ENCODE measurements around the gene THAP11. TPM values are rescaled to one million over a fixed set of nuclear protein-coding genes. Genes with fewer than 3 reads are reported as not detected.
A peak's percentile ranks its signal among the peaks of the same experiment; 100 is the strongest.

Gene THAP11
- total RNA-seq, 1 experiment from 2014 or later: 33.3 TPM

GRCh38 chr16:67892899-67893742 is 51.0 kb downstream of the THAP11 start, which contains the start of gene PSKH1:
TSS of gene PSKH1 (plus strand) at chr16:67893254. CDS start at chr16:67908750, 15,496 bp downstream.
- DNase-seq (ENCODE audit: low read depth, low spot score): peak; percentile 95
- in situ Hi-C loops (cut with HindIII; ENCODE audit: low pct_unique_long_range_greater_than_20kb, low sequenced_read_pairs): no loop called here

Small RNA genes lying within 50 kb of the gene (small RNA-seq; reads per million reads assigned to genes)
- gene AC040162.2 (0 reads per million in 2 experiments), gene NRN1L (0 reads per million in 2 experiments)

Other genes with a start within 250 kb of the THAP11 start
- 0.16 and 0.40 TPM in 2 replicates for gene CARMIL2, start 197.2 kb upstream of the THAP11 start, total RNA-seq (2014; rRNA removed; shearing (Covaris generic))
- 17.4 and 18.3 TPM in 2 replicates for gene ACD, start 182.1 kb upstream of the THAP11 start, total RNA-seq (2014; rRNA removed; shearing (Covaris generic))
- gene PARD6A, start 181.4 kb upstream of the THAP11 start, total RNA-seq (2014; rRNA removed; shearing (Covaris generic)): 0.34 and 0.51 TPM in 2 replicates
- gene ENKD1, start 175.6 kb upstream of the THAP11 start, total RNA-seq (2014; rRNA removed; shearing (Covaris generic)): 6.4 and 9.1 TPM in 2 replicates
- 0.98 and 3.1 TPM in 2 replicates for gene C16orf86, start 175.5 kb upstream of the THAP11 start, total RNA-seq (2014; rRNA removed; shearing (Covaris generic))
- 10.5 and 13.4 TPM in 2 replicates for gene GFOD2, start 123.0 kb upstream of the THAP11 start, total RNA-seq (2014; rRNA removed; shearing (Covaris generic))
- gene RANBP10, start 35.8 kb upstream of the THAP11 start, total RNA-seq (2014; rRNA removed; shearing (Covaris generic)): 7.4 and 8.3 TPM in 2 replicates
- 0.26 and 0.35 TPM in 2 replicates for gene TSNAXIP1, start 35.4 kb upstream of the THAP11 start, total RNA-seq (2014; rRNA removed; shearing (Covaris generic))
- gene NUTF2, start 4.6 kb downstream of the THAP11 start, total RNA-seq (2014; rRNA removed; shearing (Covaris generic)): 67.0 and 76.6 TPM in 2 replicates
- 10.2 and 11.0 TPM in 2 replicates for gene CENPT, start 5.4 kb downstream of the THAP11 start, total RNA-seq (2014; rRNA removed; shearing (Covaris generic))
- 22.8 and 26.3 TPM in 2 replicates for gene EDC4, start 30.7 kb downstream of the THAP11 start, total RNA-seq (2014; rRNA removed; shearing (Covaris generic))
- not detected in 2 replicates for gene NRN1L, start 42.6 kb downstream of the THAP11 start, total RNA-seq (2014; rRNA removed; shearing (Covaris generic))
- gene PSKH1, start 50.9 kb downstream of the THAP11 start, total RNA-seq (2014; rRNA removed; shearing (Covaris generic)): 7.8 and 9.2 TPM in 2 replicates
- gene CTRL, start 89.5 kb downstream of the THAP11 start, total RNA-seq (2014; rRNA removed; shearing (Covaris generic)): 0.67 and 2.6 TPM in 2 replicates
- 22.4 and 24.0 TPM in 2 replicates for gene PSMB10, start 94.5 kb downstream of the THAP11 start, total RNA-seq (2014; rRNA removed; shearing (Covaris generic))
- gene LCAT, start 101.8 kb downstream of the THAP11 start, total RNA-seq (2014; rRNA removed; shearing (Covaris generic)): 0.63 and 1.8 TPM in 2 replicates
- gene SLC12A4, start 126.3 kb downstream of the THAP11 start, total RNA-seq (2014; rRNA removed; shearing (Covaris generic)): 10.3 and 14.3 TPM in 2 replicates
- gene DPEP3, start 138.2 kb downstream of the THAP11 start, total RNA-seq (2014; rRNA removed; shearing (Covaris generic)): not detected in 2 replicates
- not detected in 2 replicates for gene DPEP2, start 157.2 kb downstream of the THAP11 start, total RNA-seq (2014; rRNA removed; shearing (Covaris generic))
- gene DPEP2NB, start 173.6 kb downstream of the THAP11 start, total RNA-seq (2014; rRNA removed; shearing (Covaris generic)): not detected in 2 replicates
- gene DDX28, start 180.9 kb downstream of the THAP11 start, total RNA-seq (2014; rRNA removed; shearing (Covaris generic)): 19.6 and 24.3 TPM in 2 replicates
- gene DUS2, start 181.0 kb downstream of the THAP11 start, total RNA-seq (2014; rRNA removed; shearing (Covaris generic)): 18.5 and 18.6 TPM in 2 replicates
- gene NFATC3, start 243.1 kb downstream of the THAP11 start, total RNA-seq (2014; rRNA removed; shearing (Covaris generic)): 13.8 and 16.6 TPM in 2 replicates